GM21723 (cell line): ENCODE data around the gene INA.
"Not testable (repeated sequence)": the region's sequence is repeated elsewhere in the genome, so short reads cannot be mapped to it uniquely, and the experiment has no call there.

Experiments
- ATAC-seq: cut with Tn5 transposase; IDR thresholded peaks from one replicate; pipeline ENCODE4 v1.9.1; 2021; ENCODE audit warnings: mild to moderate bottlenecking, moderate library complexity; ENCODE audit not compliant: unreplicated experiment

The INA gene

GRCh38 chr10:103276896-103277712 lies at the start of gene INA:
TSS of gene INA (plus strand) at chr10:103277138. CDS start at chr10:103277212, 74 bp downstream.
- no peak for ATAC-seq

- ATAC-seq = no peak
Measured at GRCh38 chr10:103227416-103227815, 49.5 kb upstream of the INA start.

- no peak for ATAC-seq
Measured at GRCh38 chr10:103231047-103231551, 45.8 kb upstream of the INA start.

GRCh38 chr10:103232131-103232673 lies 44.7 kb upstream of the INA start:
- no peak for ATAC-seq

- ATAC-seq = no peak
Measured at GRCh38 chr10:103232772-103233488, 44.0 kb upstream of the INA start.

GRCh38 chr10:103235775-103236174 lies 41.2 kb upstream of the INA start:
- ATAC-seq = no peak

- ATAC-seq = no peak
Measured at GRCh38 chr10:103238506-103239252, 38.3 kb upstream of the INA start.

GRCh38 chr10:103241262-103242011 lies 35.5 kb upstream of the INA start:
- no peak for ATAC-seq

GRCh38 chr10:103244666-103245271 lies 32.2 kb upstream of the INA start:
- ATAC-seq = no peak

GRCh38 chr10:103245587-103245986 lies 31.4 kb upstream of the INA start, which contains the start of gene RPEL1:
TSS of gene RPEL1 (plus strand) at chr10:103245887. CDS start at chr10:103245997, 110 bp downstream.
- not testable (repeated sequence) for ATAC-seq

GRCh38 chr10:103246324-103246723 lies 30.6 kb upstream of the INA start:
- ATAC-seq = no peak

GRCh38 chr10:103254113-103254512 lies 22.8 kb upstream of the INA start:
- ATAC-seq = no peak

- ATAC-seq = no peak
Measured at GRCh38 chr10:103254538-103255325, 22.2 kb upstream of the INA start.

- no peak for ATAC-seq
Measured at GRCh38 chr10:103256613-103257012, 20.3 kb upstream of the INA start.

- ATAC-seq = no peak
Measured at GRCh38 chr10:103257812-103258211, 19.1 kb upstream of the INA start.

GRCh38 chr10:103258928-103259327 lies 18.0 kb upstream of the INA start:
- not testable (repeated sequence) for ATAC-seq

GRCh38 chr10:103259989-103260388 lies 16.9 kb upstream of the INA start:
- no peak for ATAC-seq

GRCh38 chr10:103262229-103262628 lies 14.7 kb upstream of the INA start:
- ATAC-seq = no peak
